ENCODE measurements around the gene IL10RB. TPM values are rescaled to one million over a fixed set of nuclear protein-coding genes. Genes with fewer than 3 reads are reported as not detected.

Gene IL10RB
- total and polyA plus RNA-seq, 10 of the 15 experiments (the other 5 are each of a cell fraction or from before 2014, with no cell fraction given) = 15.0 to 55.1 (median 34.9) TPM

GRCh38 chr21:33244082-33244778, 21.9 kb upstream of the IL10RB start (continued):
- TF ChIP-seq NKRF (conservative IDR thresholded peaks at IDR 0.05) (no peak), PBX3 (IDR thresholded peaks at IDR 0.05; ENCODE audit: insufficient replicate concordance, low read depth, low read length) (peak; percentile 37)

GRCh38 chr21:33244779-33245105, 21.4 kb upstream of the IL10RB start:
- ChIA-PET POLR2A (interaction anchor here (0.7 kb wide), 1 partner anchor 12 kb away, joined by 3 read pairs; no protein-coding TSS in a partner anchor), RAD21 (ENCODE audit: unreplicated experiment) (no interaction called here), SMC1A (ENCODE audit: uncharacterized antibody, unreplicated experiment) (interaction anchor here (1.3 kb wide), 1 partner anchor 16 kb away, joined by 4 read pairs; no protein-coding TSS in a partner anchor), CTCF (interaction anchor here (0.9 kb wide), 1 partner anchor 15 kb away, joined by 3 read pairs; no protein-coding TSS in a partner anchor)
- in situ Hi-C loops (cut with MboI) (no loop called here), intact Hi-C loops (cut with micrococcal nuclease; ENCODE audit: unreplicated experiment) (no loop called here)
- Histone ChIP-seq H3K4me1 (ENCODE audit: control insufficient read depth, insufficient read depth, low read length) (peaks cover 28% of the 10 kb centered on the region), H4K20me1 (ENCODE audit: control insufficient read depth, insufficient read depth) (no peaks in the 10 kb centered on the region), H3K4me3 (no peak overlapping the region), H2AFZ (ENCODE audit: control insufficient read depth, low read depth, low read length) (no peak overlapping the region), H3K4me2 (ENCODE audit: control insufficient read depth, insufficient read depth) (no peak overlapping the region), H3K27ac (ENCODE audit: control insufficient read depth, insufficient read depth) (peak overlapping the region; percentile 64), H3K36me3 (ENCODE audit: control insufficient read depth in 2 of 2, insufficient read depth in 2 of 2, low read length in 1 of 2) (peaks cover 22 to 49% of the 10 kb centered on the region in 2 experiments), H3K9ac (ENCODE audit: control insufficient read depth, insufficient read depth, low read length) (no peak overlapping the region), H3K79me2 (ENCODE audit: control insufficient read depth, insufficient read depth, low read length) (peaks cover 33% of the 10 kb centered on the region), H3K27me3 (replicated peaks in 1 of 2; ENCODE audit: control insufficient read depth in 2 of 2, insufficient read depth in 2 of 2, low read length in 1 of 2) (no peaks in the 10 kb centered on the region), H3K9me3 (replicated peaks; ENCODE audit: control insufficient read depth, insufficient read depth, low read length) (no peaks in the 10 kb centered on the region)
- DNase-seq (ENCODE audit: low read depth, low spot score) = no peak
- WGBS (ENCODE audit: insufficient coverage, insufficient replicate concordance, low lambda C conversion rate, missing lambda C conversion rate) = 92% methylated on average over 2 of the region's 2 CpGs
- FAIRE-seq = no peak
- BruUV-seq (replicated peaks) = no TSS peak
- ATAC-seq = no peak
- TF ChIP-seq GABPA (IDR thresholded peaks at IDR 0.05; ENCODE audit: low read depth) (no peak), NFYB (IDR thresholded peaks at IDR 0.05; ENCODE audit: insufficient read depth, low read depth, low read length) (no peak), IRF5 (IDR thresholded peaks at IDR 0.05; ENCODE audit: borderline replicate concordance) (no peak), YBX1 (IDR thresholded peaks at IDR 0.05) (no peak), ZBTB11 (CRISPR knock-in tag; IDR thresholded peaks at IDR 0.05) (no peak), SUZ12 (IDR thresholded peaks at IDR 0.05; ENCODE audit: unreplicated experiment) (no peak), SUPT20H (IDR thresholded peaks at IDR 0.05; ENCODE audit: borderline replicate concordance, control insufficient read depth, low read depth, low read length) (no peak), JUNB (IDR thresholded peaks at IDR 0.05) (no peak), MTA3 (IDR thresholded peaks at IDR 0.05; ENCODE audit: borderline replicate concordance, low read length) (no peak)
